NCI-H1694 (cell line): Measurements from ENCODE around the gene PDXP.

Experiments used
- DNase-seq: peaks from one replicate; lab custom pipeline; 2025; lab: John Stamatoyannopoulos, UW

The PDXP gene

GRCh38 chr22:37628830-37629229 is 29.7 kb upstream of the PDXP start:
- no peak for DNase-seq

GRCh38 chr22:37629928-37630327 is 28.6 kb upstream of the PDXP start:
- no peak for DNase-seq

DNA sequence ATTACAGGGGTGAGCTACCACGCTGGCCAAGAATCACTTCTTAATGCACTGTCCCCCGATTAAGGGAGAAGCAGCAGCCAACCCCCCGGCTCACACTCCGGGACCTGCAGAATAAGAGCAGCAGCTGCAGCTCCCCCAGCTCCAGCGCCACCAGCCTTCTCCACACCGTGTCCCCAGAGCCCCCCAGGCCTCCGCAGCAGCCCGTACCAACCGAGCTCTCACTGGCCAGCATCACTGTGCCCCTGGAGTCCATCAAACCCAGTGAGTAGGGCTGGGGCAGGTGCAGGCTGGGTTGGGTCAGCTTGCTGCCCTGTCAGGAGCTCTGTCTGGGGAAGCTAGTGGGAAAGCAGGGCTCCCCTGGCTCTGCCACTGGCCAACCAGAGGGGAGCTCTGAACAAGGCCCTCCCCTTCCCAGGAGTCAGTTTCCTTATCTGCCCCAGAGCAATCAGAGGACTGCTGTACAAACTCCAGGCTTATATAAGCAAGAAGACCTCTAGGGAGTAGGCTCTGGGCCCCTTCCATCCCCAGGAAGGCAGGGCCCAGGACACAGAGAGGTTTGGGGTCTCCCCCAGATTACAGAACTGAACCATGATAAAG is 27.6 kb upstream of the PDXP start:
- no peak for DNase-seq

- no peak for DNase-seq
Observed at GRCh38 chr22:37631448-37632173, 26.9 kb upstream of the PDXP start.

DNA sequence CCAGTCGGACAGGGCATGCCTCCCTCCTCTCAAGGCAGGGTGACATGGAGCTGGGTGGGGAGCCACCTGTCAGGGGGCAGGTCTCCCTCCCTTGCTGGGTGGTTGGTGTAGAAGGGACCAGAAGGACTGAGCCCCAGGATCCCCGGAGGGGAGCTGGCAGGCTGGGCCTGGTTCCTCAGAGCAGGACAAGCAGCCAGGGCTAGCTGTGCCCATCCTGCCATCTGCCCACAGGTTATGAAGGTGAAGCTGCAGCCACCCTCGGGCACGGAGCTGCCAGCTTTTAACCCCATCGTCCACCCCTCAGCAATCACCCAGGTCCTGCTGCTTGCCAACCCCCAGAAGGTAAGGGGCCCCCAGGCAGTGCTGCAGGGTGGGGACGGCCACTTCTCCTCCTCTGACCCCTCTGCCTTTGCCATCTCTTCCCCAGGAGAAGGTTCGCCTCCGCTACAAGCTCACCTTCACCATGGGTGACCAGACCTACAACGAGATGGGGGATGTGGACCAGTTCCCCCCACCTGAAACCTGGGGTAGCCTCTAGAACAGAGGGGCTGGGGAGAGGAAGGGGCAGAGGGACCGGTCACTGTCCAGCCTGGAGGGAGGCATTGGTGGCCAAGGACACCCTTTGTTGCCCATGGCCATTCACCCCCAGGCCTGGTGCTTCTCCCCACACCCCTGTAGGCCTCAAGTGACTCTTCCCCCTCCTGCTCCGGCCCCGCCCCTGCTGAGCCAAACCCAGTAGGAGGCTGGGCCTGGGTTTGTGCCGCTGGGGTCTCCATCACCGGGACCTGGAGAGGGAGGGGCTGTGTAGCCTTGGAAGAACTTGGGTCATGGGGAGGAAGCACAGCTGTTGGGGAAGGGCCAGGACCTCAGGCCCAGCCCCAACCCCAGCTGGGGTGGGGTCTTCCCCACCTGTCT is 26.1 kb upstream of the PDXP start:
- DNase-seq = no peak

GRCh38 chr22:37633089-37633624 is 25.4 kb upstream of the PDXP start:
- no peak for DNase-seq

DNA sequence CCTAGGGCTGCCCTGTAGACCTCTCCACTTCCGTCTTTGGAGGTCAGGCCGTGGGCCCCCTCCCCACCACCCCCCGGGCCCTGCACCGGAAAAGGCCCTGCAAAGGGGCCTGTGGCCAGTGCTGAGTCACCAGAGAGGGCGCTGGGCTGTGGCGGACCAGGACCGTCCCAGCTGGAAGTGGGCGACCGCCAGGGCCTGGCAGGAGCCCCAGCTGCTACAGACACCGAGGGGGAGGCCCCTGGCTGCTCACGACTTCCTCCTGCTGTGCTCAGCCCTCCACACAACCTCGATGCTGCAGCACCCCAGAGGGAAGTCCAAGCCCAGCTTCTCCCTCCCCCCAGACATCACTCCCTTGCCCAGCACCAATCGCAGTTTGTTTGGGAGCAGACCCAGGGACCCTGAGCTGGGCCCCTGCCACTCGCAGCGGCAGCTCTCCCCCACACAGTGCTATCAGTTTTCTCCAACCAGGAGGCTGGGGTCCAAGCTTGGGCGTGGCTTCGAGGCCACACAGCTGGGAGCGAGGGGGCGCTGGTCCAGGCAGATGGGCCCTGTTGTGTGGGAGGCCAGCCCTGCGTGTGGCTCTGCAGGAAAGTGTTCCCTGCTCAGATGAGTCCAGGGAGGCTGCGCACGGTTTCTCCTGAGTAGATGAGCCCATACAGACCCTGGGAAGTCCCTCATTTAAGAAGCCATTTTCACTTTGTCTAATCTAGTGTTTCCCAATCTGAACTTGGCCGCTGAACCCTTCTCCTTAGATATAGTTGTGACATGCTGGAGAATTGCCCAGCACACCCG is 24.7 kb upstream of the PDXP start:
- DNase-seq = peak; percentile 56

- DNase-seq = no peak
Observed at GRCh38 chr22:37634417-37634924, 24.1 kb upstream of the PDXP start.

DNA sequence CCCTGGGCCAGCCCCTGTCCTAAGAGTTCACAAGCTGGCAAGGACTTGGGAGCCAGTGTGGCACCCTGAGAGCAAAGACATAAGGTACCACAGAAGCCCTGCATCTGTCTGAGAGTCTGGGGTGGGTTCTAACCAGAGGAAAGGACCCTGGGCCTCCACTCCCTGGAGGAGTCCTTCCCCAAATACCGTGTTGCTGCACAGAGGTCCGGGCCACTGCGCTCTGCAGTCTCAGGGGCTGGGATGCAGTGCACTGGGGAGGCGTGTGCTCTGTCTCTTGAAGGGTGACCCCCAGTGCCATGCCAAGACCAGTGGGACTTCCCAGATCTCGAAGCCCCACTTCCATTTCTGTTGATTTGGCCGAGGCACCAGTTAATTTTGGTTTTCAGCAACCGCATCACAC is 23.4 kb upstream of the PDXP start:
- DNase-seq = no peak

- no peak for DNase-seq
Observed at GRCh38 chr22:37636186-37636948, 22.2 kb upstream of the PDXP start.

DNA sequence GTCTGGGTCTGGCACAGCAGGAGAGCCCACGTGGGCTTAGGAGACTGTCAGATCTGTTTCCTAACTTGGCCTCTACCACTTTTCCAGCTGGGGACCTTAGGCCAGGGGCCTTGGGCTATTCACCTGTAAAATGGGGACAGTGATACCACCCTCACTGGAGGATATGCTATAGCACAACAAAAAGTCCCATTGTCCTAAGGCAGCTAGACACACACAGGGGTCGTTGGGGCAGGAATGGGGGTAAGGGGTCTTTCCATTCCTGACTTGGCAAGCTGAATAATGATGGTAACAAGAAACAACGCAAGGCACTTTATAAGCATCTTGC is 21.6 kb upstream of the PDXP start:
- no peak for DNase-seq

GRCh38 chr22:37638391-37639069 is 20.0 kb upstream of the PDXP start:
- DNase-seq = no peak

GRCh38 chr22:37639070-37639760 is 19.3 kb upstream of the PDXP start, which contains the start of gene SH3BP1:
Gene SH3BP1, plus strand, starts transcription at chr22:37639669. Its CDS starts 119 bp downstream, at chr22:37639788.
- DNase-seq = no peak

GRCh38 chr22:37639771-37640590 is 18.5 kb upstream of the PDXP start:
- no peak for DNase-seq

DNA sequence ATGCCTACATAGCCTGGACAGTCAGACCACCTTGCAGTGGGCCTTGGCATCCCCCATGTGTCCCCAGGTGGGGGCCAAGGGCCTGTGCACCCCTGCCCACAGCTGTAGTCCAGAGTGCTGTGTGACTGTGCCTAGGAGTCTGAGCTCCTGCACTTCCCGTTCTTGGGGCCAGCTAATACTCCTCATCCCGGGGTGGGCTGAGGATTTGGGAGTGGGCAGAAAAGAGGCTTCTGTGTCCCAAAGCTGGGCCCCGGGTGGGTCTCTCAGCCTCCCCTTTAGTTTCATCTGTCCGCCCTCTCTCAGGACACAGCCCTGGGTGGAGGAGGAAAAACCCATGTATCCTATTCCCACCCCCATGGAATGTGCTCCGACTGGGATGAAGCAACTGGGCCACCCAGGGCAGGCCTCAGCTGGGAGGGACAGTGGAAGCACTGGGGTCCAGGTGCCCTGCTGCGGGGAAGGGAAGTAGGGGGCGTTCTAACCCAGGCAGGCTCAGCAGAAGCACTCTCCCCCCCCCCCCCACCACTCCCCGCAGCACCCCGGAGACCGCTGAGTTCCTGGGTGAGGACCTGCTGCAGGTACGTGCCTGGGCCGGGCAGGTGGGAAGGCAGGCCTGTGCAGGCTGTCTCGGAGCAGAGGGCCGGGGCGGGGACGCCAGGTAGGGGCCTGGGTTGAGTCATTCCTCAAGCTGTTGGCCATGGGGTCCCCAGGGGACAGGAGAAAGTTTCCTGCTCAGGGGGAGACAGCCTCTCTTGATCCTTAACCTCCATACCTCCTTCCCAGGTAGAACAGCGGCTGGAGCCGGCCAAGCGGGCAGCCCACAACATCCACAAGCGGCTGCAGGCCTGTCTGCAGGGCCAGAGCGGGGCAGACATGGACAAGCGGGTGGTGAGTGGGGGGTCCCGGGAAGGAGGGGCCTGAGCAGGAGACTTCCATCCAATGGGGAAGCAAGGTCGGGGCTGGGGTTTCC is 17.6 kb upstream of the PDXP start:
- DNase-seq = no peak

DNA sequence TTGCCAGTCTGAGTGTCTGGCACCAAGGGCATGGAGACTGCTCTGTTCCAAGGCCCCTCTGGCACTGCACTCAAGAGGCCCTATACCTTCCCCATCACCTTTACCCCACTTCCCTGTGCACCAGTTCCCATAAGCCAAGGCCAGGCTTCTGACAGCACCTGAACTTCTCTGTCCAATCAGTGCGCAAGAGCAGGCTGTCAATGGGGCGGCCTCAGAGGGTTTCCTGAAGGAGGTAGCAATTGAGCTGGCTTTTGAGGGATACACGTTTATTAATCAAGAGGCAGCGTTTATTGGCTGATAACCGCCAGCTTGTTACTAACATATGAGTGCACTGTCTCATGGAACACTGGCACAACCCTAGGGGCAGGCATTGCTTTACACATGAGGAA is 17.0 kb upstream of the PDXP start:
- no peak for DNase-seq

- peak; percentile 65 for DNase-seq
Observed at GRCh38 chr22:37643225-37643847, 15.2 kb upstream of the PDXP start.
